H1 (cell line): ENCODE results near the gene SLIT3. TPM values are rescaled to one million over a fixed set of nuclear protein-coding genes. Genes with fewer than 3 reads are reported as not detected.

ENCODE experiments used
- ASH2L ChIP-seq: fragments of 200-600, 300-600 bp; sonication (generic); IDR thresholded peaks from one replicate; pipeline ENCODE4 v1.7.1; 2017; ENCODE audit warnings: low read length
- CHD1 ChIP-seq: IDR thresholded peaks from 2 replicates; pipeline ENCODE4 v1.6.1; 2012; ENCODE audit warnings: low read depth, low read length, improper control_type of control experiment
- EGR1 ChIP-seq: IDR thresholded peaks from 2 replicates; pipeline ENCODE4 v1.6.1; 2011; ENCODE audit warnings: low read depth, low read length, borderline replicate concordance
- RAD21 ChIP-seq, 2 experiments: IDR thresholded peaks in 1 of 2; conservative IDR thresholded peaks in 1 of 2; 2 replicates each; pipeline ENCODE4 v1.6.1; 2011; ENCODE audit warnings: low read depth in 2 of 2, low read length in 2 of 2, improper control_type of control experiment in 1 of 2, inconsistent platforms in 1 of 2, mild to moderate bottlenecking in 1 of 2, moderate library complexity in 1 of 2
- SIN3A ChIP-seq, 2 experiments: IDR thresholded peaks in 1 of 2; conservative IDR thresholded peaks in 1 of 2; 2 replicates each; pipeline ENCODE4 v1.6.1; 2011 to 2012; ENCODE audit warnings: low read length in 2 of 2, improper control_type of control experiment in 1 of 2, low read depth in 1 of 2, mild to moderate bottlenecking in 1 of 2
- SIRT6 ChIP-seq: IDR thresholded peaks from one replicate; pipeline ENCODE4 v1.7.1; 2012; ENCODE audit warnings: low read length, inconsistent platforms
- SP4 ChIP-seq: IDR thresholded peaks from 2 replicates; pipeline ENCODE4 v1.6.1; 2012; ENCODE audit warnings: low read length, inconsistent platforms
- YY1 ChIP-seq: IDR thresholded peaks from 2 replicates; pipeline ENCODE4 v1.6.1; 2011; ENCODE audit warnings: low read depth, mild to moderate bottlenecking, low read length
- polyA plus RNA-seq, 7 experiments: library from polyadenylated mRNA; depleted of rRNA in 3 of 7; stranded (reverse) in 5 of 7; unstranded in 2 of 7; fragments of >200 nt in 5 of 7; fragments of 200-250 nt in 2 of 7; gene quantifications; 1 replicate in 5 of 7; 2 replicates in 1 of 7; 4 replicates in 1 of 7; pipeline versions ENCODE4 v1.2.1 to v1.2.3, GENCODE V29; 2011 to 2013; ENCODE audit warnings: missing spikeins in 2 of 7, mixed read lengths in 2 of 7
- total RNA-seq: library from RNA; stranded (reverse); fragmentation: NEBNext Ultra II Directional; extraction: Animal tissue kit (Norgen Biotek cat#: 25700); gene quantifications from 2 replicates; pipeline ENCODE4 v1.2.1, GENCODE V29; 2021
- TF ChIP-seq, protein P1 (sequence below): fragments of 300-600 bp; sonication (generic); IDR thresholded peaks from 2 replicates; pipeline ENCODE4 v1.7.1; 2012; ENCODE audit warnings: low read length, moderate library complexity, mild to moderate bottlenecking, inconsistent platforms; ENCODE audit not compliant: insufficient replicate concordance

Gene SLIT3
- total and polyA plus RNA-seq, 2 of the 8 experiments (the other 6 are each of a cell fraction or from before 2014, with no cell fraction given): 1.1 to 1.2 TPM

DNA sequence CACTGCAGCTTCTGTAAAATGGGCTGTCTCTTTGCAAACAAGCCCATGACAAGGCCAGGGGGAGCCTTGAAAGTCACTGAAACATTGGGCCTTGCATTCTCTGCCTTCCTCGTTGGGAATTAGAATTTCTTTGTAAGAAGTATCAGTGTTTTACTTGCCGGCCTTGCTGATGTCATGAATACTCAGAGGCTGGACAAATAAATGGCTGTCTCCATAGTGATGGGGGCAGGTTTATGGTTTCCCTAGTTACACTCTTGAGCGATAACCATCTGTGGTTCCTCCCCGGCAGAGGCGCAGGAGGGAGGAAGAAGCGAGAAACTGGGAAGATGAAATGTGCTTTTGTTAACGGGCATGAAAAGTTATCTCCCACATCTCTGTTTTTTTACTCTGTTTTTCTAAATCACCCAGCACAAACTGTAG, 449.0 kb downstream of the SLIT3 start (continued):
- TF ChIP-seq, protein P1, sequence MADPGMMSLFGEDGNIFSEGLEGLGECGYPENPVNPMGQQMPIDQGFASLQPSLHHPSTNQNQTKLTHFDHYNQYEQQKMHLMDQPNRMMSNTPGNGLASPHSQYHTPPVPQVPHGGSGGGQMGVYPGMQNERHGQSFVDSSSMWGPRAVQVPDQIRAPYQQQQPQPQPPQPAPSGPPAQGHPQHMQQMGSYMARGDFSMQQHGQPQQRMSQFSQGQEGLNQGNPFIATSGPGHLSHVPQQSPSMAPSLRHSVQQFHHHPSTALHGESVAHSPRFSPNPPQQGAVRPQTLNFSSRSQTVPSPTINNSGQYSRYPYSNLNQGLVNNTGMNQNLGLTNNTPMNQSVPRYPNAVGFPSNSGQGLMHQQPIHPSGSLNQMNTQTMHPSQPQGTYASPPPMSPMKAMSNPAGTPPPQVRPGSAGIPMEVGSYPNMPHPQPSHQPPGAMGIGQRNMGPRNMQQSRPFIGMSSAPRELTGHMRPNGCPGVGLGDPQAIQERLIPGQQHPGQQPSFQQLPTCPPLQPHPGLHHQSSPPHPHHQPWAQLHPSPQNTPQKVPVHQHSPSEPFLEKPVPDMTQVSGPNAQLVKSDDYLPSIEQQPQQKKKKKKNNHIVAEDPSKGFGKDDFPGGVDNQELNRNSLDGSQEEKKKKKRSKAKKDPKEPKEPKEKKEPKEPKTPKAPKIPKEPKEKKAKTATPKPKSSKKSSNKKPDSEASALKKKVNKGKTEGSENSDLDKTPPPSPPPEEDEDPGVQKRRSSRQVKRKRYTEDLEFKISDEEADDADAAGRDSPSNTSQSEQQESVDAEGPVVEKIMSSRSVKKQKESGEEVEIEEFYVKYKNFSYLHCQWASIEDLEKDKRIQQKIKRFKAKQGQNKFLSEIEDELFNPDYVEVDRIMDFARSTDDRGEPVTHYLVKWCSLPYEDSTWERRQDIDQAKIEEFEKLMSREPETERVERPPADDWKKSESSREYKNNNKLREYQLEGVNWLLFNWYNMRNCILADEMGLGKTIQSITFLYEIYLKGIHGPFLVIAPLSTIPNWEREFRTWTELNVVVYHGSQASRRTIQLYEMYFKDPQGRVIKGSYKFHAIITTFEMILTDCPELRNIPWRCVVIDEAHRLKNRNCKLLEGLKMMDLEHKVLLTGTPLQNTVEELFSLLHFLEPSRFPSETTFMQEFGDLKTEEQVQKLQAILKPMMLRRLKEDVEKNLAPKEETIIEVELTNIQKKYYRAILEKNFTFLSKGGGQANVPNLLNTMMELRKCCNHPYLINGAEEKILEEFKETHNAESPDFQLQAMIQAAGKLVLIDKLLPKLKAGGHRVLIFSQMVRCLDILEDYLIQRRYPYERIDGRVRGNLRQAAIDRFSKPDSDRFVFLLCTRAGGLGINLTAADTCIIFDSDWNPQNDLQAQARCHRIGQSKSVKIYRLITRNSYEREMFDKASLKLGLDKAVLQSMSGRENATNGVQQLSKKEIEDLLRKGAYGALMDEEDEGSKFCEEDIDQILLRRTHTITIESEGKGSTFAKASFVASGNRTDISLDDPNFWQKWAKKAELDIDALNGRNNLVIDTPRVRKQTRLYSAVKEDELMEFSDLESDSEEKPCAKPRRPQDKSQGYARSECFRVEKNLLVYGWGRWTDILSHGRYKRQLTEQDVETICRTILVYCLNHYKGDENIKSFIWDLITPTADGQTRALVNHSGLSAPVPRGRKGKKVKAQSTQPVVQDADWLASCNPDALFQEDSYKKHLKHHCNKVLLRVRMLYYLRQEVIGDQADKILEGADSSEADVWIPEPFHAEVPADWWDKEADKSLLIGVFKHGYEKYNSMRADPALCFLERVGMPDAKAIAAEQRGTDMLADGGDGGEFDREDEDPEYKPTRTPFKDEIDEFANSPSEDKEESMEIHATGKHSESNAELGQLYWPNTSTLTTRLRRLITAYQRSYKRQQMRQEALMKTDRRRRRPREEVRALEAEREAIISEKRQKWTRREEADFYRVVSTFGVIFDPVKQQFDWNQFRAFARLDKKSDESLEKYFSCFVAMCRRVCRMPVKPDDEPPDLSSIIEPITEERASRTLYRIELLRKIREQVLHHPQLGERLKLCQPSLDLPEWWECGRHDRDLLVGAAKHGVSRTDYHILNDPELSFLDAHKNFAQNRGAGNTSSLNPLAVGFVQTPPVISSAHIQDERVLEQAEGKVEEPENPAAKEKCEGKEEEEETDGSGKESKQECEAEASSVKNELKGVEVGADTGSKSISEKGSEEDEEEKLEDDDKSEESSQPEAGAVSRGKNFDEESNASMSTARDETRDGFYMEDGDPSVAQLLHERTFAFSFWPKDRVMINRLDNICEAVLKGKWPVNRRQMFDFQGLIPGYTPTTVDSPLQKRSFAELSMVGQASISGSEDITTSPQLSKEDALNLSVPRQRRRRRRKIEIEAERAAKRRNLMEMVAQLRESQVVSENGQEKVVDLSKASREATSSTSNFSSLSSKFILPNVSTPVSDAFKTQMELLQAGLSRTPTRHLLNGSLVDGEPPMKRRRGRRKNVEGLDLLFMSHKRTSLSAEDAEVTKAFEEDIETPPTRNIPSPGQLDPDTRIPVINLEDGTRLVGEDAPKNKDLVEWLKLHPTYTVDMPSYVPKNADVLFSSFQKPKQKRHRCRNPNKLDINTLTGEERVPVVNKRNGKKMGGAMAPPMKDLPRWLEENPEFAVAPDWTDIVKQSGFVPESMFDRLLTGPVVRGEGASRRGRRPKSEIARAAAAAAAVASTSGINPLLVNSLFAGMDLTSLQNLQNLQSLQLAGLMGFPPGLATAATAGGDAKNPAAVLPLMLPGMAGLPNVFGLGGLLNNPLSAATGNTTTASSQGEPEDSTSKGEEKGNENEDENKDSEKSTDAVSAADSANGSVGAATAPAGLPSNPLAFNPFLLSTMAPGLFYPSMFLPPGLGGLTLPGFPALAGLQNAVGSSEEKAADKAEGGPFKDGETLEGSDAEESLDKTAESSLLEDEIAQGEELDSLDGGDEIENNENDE: no peak
- TF ChIP-seq RAD21 (IDR thresholded peaks at IDR 0.05 in 1 of 2, conservative IDR thresholded peaks at IDR 0.05 in 1 of 2; ENCODE audit: low read depth in 2 of 2, low read length in 2 of 2) (no peak), SIRT6 (no peak), YY1 (no peak), ASH2L (no peak), CHD1 (no peak), SP4 (no peak), EGR1 (no peak), SIN3A (conservative IDR thresholded peaks at IDR 0.05 in 1 of 2, IDR thresholded peaks at IDR 0.05 in 1 of 2; ENCODE audit: low read depth in 1 of 2, low read length in 2 of 2) (no peak)
